Astrocyte (in vitro differentiated cells and primary cell): ENCODE measurements around the gene IDH3A. TPM values are rescaled to one million over a fixed set of nuclear protein-coding genes. Genes with fewer than 3 reads are reported as not detected.

Experiments
- DNase-seq: peaks from one replicate; pipeline ENCODE4 v3.0.0-alpha.2; 2010; ENCODE audit warnings: low read depth
- FAIRE-seq: peaks from 2 replicates; lab custom pipeline; 2011; peaks lifted over from hg19 to GRCh38; lab: Jason Lieb, UNC
- H2AFZ ChIP-seq: 2 replicates; pipeline ENCODE4 v1.6.0; 2012; ENCODE audit warnings: low read depth, low read length, inconsistent platforms
- H3K27ac ChIP-seq: 2 replicates; pipeline ENCODE4 v1.5.1; 2011; ENCODE audit warnings: low read depth, low read length, inconsistent platforms
- H3K27me3 ChIP-seq: 2 replicates; pipeline ENCODE4 v1.6.0; 2011; ENCODE audit warnings: low read length, inconsistent platforms; ENCODE audit not compliant: insufficient read depth
- H3K36me3 ChIP-seq: 2 replicates; pipeline ENCODE4 v1.5.1; 2011; ENCODE audit warnings: low read length, inconsistent platforms; ENCODE audit not compliant: insufficient read depth
- H3K4me1 ChIP-seq: 2 replicates; pipeline ENCODE4 v1.5.1; 2011; ENCODE audit warnings: low read length, inconsistent platforms; ENCODE audit not compliant: insufficient read depth
- H3K4me2 ChIP-seq: 2 replicates; pipeline ENCODE4 v1.6.0; 2012; ENCODE audit warnings: low read length, inconsistent platforms
- H3K4me3 ChIP-seq: 2 replicates; pipeline ENCODE4 v1.5.1; 2011; ENCODE audit warnings: low read depth, mild to moderate bottlenecking, low read length, inconsistent platforms; ENCODE audit not compliant: insufficient read depth
- H3K79me2 ChIP-seq: 2 replicates; pipeline ENCODE4 v1.6.0; 2012; ENCODE audit warnings: mild to moderate bottlenecking, low read length, inconsistent platforms; ENCODE audit not compliant: insufficient read depth
- H3K9ac ChIP-seq: 2 replicates; pipeline ENCODE4 v1.6.0; 2012; ENCODE audit warnings: mild to moderate bottlenecking, low read length, inconsistent platforms
- H3K9me3 ChIP-seq: 2 replicates; pipeline ENCODE4 v1.5.1; 2012; ENCODE audit warnings: low read depth, mild to moderate bottlenecking, low read length, inconsistent platforms; ENCODE audit not compliant: insufficient read depth
- H4K20me1 ChIP-seq: 2 replicates; pipeline ENCODE4 v1.6.0; 2012; ENCODE audit warnings: low read length, inconsistent platforms; ENCODE audit not compliant: insufficient read depth
- H3K27ac Mint-ChIP-seq: one replicate; pipeline ENCODE4 v1.8.0; 2021; ENCODE audit warnings: mild to moderate bottlenecking, mixed read lengths; ENCODE audit not compliant: unreplicated experiment
- H3K27me3 Mint-ChIP-seq: one replicate; pipeline ENCODE4 v1.8.0; 2021; ENCODE audit warnings: low read depth, mixed read lengths; ENCODE audit not compliant: unreplicated experiment
- H3K36me3 Mint-ChIP-seq: one replicate; pipeline ENCODE4 v1.8.0; 2021; ENCODE audit warnings: low read depth, mixed read lengths; ENCODE audit not compliant: unreplicated experiment
- H3K4me1 Mint-ChIP-seq: one replicate; pipeline ENCODE4 v1.8.0; 2021; ENCODE audit warnings: low read depth, mixed read lengths; ENCODE audit not compliant: unreplicated experiment
- H3K4me3 Mint-ChIP-seq: one replicate; pipeline ENCODE4 v1.8.0; 2021; ENCODE audit warnings: mild to moderate bottlenecking, moderate library complexity, mixed read lengths; ENCODE audit not compliant: unreplicated experiment
- H3K9me3 Mint-ChIP-seq: one replicate; pipeline ENCODE4 v1.8.0; 2021; ENCODE audit warnings: mild to moderate bottlenecking, mixed read lengths; ENCODE audit not compliant: unreplicated experiment
- EZH2 ChIP-seq: IDR thresholded peaks from 2 replicates; pipeline ENCODE4 v1.6.1; 2012; ENCODE audit warnings: mild to moderate bottlenecking, low read length, inconsistent platforms; ENCODE audit not compliant: insufficient read depth
- total RNA-seq: library from RNA; stranded (reverse); gene quantifications from 2 replicates; pipeline ENCODE4 v1.2.1, GENCODE V29; 2021
- TF ChIP-seq, protein P1 (sequence below): IDR thresholded peaks from 2 replicates; pipeline ENCODE4 v1.5.1; 2011; ENCODE audit warnings: low read depth, mild to moderate bottlenecking, inconsistent platforms, low read length, moderate library complexity; ENCODE audit not compliant: insufficient read depth

The IDH3A gene
- total RNA-seq, 1 donor from 2014 or later, result 36.3 TPM

GRCh38 chr15:78179286-78179840 is 30.2 kb downstream of the IDH3A start:
- FAIRE-seq (no peak), DNase-seq (no peak)
- peaks cover 7% of the 10 kb centered on the region for H3K27me3 Mint-ChIP-seq
- Histone ChIP-seq H3K4me3 (no peak overlapping the region), H2AFZ (no peak overlapping the region), H3K4me1 (no peaks in the 10 kb centered on the region), H3K79me2 (no peaks in the 10 kb centered on the region), H3K4me2 (no peak overlapping the region), H3K36me3 (no peaks in the 10 kb centered on the region), H3K27ac (no peak overlapping the region), H3K27me3 (no peaks in the 10 kb centered on the region), H4K20me1 (no peaks in the 10 kb centered on the region), H3K9me3 (no peaks in the 10 kb centered on the region), H3K9ac (no peak overlapping the region)
- TF ChIP-seq EZH2, result no peak
- TF ChIP-seq, protein P1, sequence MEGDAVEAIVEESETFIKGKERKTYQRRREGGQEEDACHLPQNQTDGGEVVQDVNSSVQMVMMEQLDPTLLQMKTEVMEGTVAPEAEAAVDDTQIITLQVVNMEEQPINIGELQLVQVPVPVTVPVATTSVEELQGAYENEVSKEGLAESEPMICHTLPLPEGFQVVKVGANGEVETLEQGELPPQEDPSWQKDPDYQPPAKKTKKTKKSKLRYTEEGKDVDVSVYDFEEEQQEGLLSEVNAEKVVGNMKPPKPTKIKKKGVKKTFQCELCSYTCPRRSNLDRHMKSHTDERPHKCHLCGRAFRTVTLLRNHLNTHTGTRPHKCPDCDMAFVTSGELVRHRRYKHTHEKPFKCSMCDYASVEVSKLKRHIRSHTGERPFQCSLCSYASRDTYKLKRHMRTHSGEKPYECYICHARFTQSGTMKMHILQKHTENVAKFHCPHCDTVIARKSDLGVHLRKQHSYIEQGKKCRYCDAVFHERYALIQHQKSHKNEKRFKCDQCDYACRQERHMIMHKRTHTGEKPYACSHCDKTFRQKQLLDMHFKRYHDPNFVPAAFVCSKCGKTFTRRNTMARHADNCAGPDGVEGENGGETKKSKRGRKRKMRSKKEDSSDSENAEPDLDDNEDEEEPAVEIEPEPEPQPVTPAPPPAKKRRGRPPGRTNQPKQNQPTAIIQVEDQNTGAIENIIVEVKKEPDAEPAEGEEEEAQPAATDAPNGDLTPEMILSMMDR, result no peak
- no peaks in the 10 kb centered on the region for H3K4me1 Mint-ChIP-seq
- H3K4me3 Mint-ChIP-seq, result no peak overlapping the region
- H3K27ac Mint-ChIP-seq, result no peak overlapping the region
- H3K36me3 Mint-ChIP-seq, result no peaks in the 10 kb centered on the region
- no peaks in the 10 kb centered on the region for H3K9me3 Mint-ChIP-seq

DNA sequence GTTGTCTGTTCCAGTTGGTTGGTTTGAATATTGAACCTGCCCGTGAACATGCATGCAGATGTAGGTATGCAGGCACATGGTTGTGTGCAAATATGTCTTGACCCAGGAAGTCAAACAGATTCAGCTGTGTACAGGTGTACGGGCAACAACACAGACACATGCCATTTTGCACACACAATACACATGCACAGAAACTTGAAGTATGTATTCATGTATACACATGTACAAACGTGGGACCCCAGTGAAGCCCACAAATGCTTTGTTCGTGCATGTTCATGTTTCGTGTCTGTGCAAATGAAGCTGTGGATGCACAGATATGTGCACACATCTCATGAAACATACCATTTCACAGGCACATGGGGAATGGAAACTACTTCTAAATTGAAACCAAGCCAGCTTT is 30.7 kb downstream of the IDH3A start:
- no peaks in the 10 kb centered on the region for H3K27me3 ChIP-seq
- H3K9me3 ChIP-seq, result no peaks in the 10 kb centered on the region
- TF ChIP-seq, protein P1, result no peak
- no peak for TF ChIP-seq EZH2
- H3K9ac ChIP-seq, result no peak overlapping the region
- H3K4me2 ChIP-seq, result no peak overlapping the region
- FAIRE-seq (no peak), DNase-seq (no peak)
- no peaks in the 10 kb centered on the region for H3K36me3 ChIP-seq
- Mint-ChIP-seq H3K9me3 (no peaks in the 10 kb centered on the region), H3K4me3 (no peak overlapping the region), H3K36me3 (no peaks in the 10 kb centered on the region), H3K4me1 (no peaks in the 10 kb centered on the region), H3K27ac (no peak overlapping the region), H3K27me3 (peaks cover 7% of the 10 kb centered on the region)
- H3K4me3 ChIP-seq, result no peak overlapping the region
- no peaks in the 10 kb centered on the region for H3K79me2 ChIP-seq
- H3K4me1 ChIP-seq, result no peaks in the 10 kb centered on the region
- H2AFZ ChIP-seq, result no peak overlapping the region
- H3K27ac ChIP-seq, result no peak overlapping the region
- no peaks in the 10 kb centered on the region for H4K20me1 ChIP-seq

DNA sequence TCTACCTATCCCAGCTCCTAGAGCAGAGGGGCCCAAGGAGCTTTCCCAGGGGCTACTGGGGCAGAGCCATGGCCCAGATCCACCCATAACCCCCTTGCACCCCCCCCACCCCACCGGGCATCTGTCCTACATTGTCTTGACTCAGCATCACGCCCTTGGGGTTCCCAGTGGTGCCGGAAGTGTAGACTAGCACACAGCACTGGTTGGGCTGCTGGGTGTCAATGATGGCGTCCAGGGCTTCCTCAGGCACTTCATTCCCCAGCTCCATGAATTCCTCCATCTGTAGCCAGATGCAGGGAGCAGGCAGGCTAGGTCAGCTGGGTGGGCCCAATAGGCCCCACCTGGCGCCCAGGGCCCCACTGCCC is 33.2 kb downstream of the IDH3A start:
- DNase-seq (no peak), FAIRE-seq (no peak)
- no peak overlapping the region for H3K4me3 ChIP-seq
- H3K79me2 ChIP-seq, result no peaks in the 10 kb centered on the region
- H2AFZ ChIP-seq, result no peak overlapping the region
- no peaks in the 10 kb centered on the region for H3K27me3 ChIP-seq
- H3K27me3 Mint-ChIP-seq, result peaks cover 7% of the 10 kb centered on the region
- no peaks in the 10 kb centered on the region for H3K36me3 ChIP-seq
- H3K9me3 ChIP-seq, result no peaks in the 10 kb centered on the region
- no peak for TF ChIP-seq EZH2
- TF ChIP-seq, protein P1, result no peak
- H3K9ac ChIP-seq, result no peak overlapping the region
- H3K27ac Mint-ChIP-seq, result no peak overlapping the region
- H3K4me1 ChIP-seq, result no peaks in the 10 kb centered on the region
- H3K27ac ChIP-seq, result no peak overlapping the region
- no peak overlapping the region for H3K4me2 ChIP-seq
- no peak overlapping the region for H3K4me3 Mint-ChIP-seq
- no peaks in the 10 kb centered on the region for H4K20me1 ChIP-seq
- H3K36me3 Mint-ChIP-seq, result no peaks in the 10 kb centered on the region
- no peaks in the 10 kb centered on the region for H3K4me1 Mint-ChIP-seq
- H3K9me3 Mint-ChIP-seq, result no peaks in the 10 kb centered on the region
